Measurements from ENCODE around the gene OR2T12.
"Not testable (repeated sequence)": the region's sequence is repeated elsewhere in the genome, so short reads cannot be mapped to it uniquely, and the experiment has no call there.

The OR2T12 gene

DNA sequence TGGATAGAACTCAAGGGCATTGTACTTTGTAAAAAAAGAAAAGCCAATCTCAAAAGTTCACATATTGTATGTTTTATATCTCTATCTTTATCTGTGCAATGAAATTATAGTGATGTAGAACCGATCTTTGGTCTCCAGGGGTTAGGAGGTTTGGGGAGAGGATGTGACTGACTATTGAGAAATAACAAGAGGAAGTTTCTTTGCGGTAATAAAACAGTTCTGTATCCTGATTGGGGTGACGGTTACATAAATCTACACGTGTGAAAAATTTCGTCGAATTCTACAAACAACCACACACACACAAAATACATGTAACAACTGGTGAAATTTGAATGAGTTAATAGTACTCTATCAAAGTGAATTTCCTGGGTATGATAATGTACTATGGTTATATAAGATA lies 14.8 kb downstream of the OR2T12 start:
- TF ChIP-seq, protein P1, sequence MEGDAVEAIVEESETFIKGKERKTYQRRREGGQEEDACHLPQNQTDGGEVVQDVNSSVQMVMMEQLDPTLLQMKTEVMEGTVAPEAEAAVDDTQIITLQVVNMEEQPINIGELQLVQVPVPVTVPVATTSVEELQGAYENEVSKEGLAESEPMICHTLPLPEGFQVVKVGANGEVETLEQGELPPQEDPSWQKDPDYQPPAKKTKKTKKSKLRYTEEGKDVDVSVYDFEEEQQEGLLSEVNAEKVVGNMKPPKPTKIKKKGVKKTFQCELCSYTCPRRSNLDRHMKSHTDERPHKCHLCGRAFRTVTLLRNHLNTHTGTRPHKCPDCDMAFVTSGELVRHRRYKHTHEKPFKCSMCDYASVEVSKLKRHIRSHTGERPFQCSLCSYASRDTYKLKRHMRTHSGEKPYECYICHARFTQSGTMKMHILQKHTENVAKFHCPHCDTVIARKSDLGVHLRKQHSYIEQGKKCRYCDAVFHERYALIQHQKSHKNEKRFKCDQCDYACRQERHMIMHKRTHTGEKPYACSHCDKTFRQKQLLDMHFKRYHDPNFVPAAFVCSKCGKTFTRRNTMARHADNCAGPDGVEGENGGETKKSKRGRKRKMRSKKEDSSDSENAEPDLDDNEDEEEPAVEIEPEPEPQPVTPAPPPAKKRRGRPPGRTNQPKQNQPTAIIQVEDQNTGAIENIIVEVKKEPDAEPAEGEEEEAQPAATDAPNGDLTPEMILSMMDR (IDR thresholded peaks at IDR 0.05; ENCODE audit: low read depth, low read length, missing control alignments) = no peak
- H3K4me3 ChIP-seq (ENCODE audit: low read depth, low read length) = no peak overlapping the region
- no peak for DNase-seq (ENCODE audit: low read depth)

GRCh38 chr1:248277876-248278275 lies 25.3 kb downstream of the OR2T12 start, which contains the start of gene OR2T33:
TSS of gene OR2T33 (minus strand) at chr1:248277976. CDS start at chr1:248273814, 4,162 bp downstream.
- DNase-seq (ENCODE audit: low read depth) = no peak
- TF ChIP-seq, protein P1 (IDR thresholded peaks at IDR 0.05; ENCODE audit: low read depth, low read length, missing control alignments) = no peak
- H3K4me3 ChIP-seq (ENCODE audit: low read depth, low read length) = no peak within 1 kb of the TSS

GRCh38 chr1:248273225-248273624 lies 30.0 kb downstream of the OR2T12 start:
- DNase-seq (ENCODE audit: low read depth) = not testable (repeated sequence)

GRCh38 chr1:248268178-248268577 lies 35.0 kb downstream of the OR2T12 start:
- TF ChIP-seq, protein P1 (IDR thresholded peaks at IDR 0.05; ENCODE audit: low read depth, low read length, missing control alignments) = no peak
- H3K4me3 ChIP-seq (ENCODE audit: low read depth, low read length) = no peak overlapping the region
- DNase-seq (ENCODE audit: low read depth) = no peak

More at GRCh38 chr1:248273225-248273624, 30.0 kb downstream of the OR2T12 start:
- H3K4me3 ChIP-seq (ENCODE audit: low read depth, low read length) = not testable (repeated sequence)

- not testable (repeated sequence) for DNase-seq (ENCODE audit: low read depth); H3K4me3 ChIP-seq (ENCODE audit: low read depth, low read length)
Measured at GRCh38 chr1:248259309-248259708, 43.9 kb downstream of the OR2T12 start.

DNA sequence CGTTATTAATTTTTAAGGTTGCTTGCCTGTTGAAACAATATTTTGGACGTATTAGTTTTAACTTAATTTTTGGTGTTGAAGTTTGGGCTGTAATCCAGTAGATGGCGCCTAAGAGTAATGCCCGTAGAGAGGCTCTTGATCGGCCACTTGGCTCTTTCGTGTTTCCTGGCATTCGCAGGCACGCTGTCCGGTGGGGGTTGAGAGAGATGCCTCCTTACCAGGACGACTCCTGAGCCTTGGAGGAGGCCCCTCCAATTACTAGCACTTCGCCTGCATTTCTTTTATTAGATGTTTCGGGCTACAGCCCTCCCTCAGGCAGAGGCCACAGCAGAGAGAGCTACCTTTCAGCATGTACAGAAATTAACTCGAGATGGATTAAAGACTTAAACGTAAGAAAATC lies 60.0 kb downstream of the OR2T12 start:
- peak; percentile 12 for DNase-seq (ENCODE audit: low read depth)
- peak overlapping the region; percentile 3; the same call in 1 of the 2 replicates for H3K4me3 ChIP-seq (ENCODE audit: low read depth, low read length)
- TF ChIP-seq, protein P1 (IDR thresholded peaks at IDR 0.05; ENCODE audit: low read depth, low read length, missing control alignments) = peak; percentile 81
